NCI-H69 (cell line): ENCODE measurements around the gene CHPF2.

Source experiments
- DNase-seq: peaks from one replicate; lab custom pipeline; 2025; lab: John Stamatoyannopoulos, UW

Gene CHPF2

DNA sequence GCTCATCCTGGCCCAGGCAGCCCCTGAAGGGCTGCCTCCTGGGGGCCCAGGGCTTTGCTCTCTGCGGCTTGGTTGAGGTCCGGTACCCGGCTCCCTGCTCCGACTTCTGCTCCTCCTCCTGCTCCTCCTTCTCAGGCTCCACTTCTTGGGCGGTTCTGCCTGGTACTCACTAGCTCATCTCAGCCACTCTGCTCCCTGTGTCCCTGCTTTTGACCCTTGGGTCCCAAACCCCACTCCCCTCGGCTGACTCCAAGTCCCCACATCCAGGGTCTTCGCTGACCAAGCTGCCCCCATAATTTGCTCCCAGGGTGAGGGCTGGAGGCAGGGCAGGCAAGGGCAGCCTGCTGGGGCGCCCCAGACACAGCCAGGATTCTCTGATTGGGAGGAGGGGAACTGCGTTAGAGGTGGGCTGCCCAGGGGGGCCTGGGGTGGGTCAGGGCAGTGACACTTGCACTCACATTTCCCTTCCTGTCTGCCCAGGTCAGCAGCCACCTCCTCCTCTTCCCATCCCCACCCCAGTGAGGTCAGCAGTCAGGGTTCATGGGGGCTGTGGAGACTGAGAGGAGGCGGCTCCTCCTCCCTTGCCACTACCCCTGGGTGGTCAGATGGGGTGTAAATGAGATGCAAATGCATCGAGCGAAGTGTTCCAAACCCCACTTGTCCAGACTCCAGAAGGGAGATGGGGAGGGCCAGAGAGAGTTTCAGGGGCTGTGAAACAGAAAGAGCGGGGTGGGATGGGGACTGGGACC, 14.0 kb downstream of the CHPF2 start:
- no peak for DNase-seq

DNA sequence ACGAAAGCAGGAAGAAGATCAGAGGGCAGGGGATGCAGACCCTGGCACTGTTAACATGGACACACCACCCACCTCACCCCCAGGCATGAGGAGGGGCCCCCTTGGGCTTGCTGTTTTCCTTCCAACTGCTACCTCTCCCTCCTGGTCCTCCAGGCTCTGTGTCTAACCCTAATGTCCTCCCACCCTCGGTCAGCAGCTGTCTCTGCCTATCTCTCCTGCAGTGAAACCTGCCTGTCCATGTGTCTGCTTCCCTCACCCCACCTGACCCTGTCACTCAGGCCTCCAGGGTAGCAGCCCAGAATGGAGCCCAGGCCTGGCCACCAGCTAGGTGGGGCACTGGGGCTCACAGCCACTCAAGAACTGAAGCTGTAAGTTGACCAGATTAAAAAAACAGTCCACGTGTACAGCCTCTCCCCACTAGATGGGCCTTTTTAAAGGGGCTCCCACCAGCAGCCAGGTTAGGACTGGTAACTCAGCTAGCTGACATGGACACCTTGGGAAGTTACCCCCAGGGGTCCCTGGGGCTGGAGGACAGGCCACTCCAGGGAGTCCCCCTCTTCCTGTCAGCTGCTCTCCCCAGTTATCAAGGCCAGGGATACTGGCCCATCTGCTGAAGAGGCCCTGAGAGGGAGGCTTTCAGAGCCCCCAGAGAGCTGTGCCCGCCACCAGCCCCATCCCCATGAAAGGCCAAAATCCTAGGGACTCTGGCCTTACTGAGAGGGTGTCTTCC, 14.7 kb downstream of the CHPF2 start:
- no peak for DNase-seq

DNA sequence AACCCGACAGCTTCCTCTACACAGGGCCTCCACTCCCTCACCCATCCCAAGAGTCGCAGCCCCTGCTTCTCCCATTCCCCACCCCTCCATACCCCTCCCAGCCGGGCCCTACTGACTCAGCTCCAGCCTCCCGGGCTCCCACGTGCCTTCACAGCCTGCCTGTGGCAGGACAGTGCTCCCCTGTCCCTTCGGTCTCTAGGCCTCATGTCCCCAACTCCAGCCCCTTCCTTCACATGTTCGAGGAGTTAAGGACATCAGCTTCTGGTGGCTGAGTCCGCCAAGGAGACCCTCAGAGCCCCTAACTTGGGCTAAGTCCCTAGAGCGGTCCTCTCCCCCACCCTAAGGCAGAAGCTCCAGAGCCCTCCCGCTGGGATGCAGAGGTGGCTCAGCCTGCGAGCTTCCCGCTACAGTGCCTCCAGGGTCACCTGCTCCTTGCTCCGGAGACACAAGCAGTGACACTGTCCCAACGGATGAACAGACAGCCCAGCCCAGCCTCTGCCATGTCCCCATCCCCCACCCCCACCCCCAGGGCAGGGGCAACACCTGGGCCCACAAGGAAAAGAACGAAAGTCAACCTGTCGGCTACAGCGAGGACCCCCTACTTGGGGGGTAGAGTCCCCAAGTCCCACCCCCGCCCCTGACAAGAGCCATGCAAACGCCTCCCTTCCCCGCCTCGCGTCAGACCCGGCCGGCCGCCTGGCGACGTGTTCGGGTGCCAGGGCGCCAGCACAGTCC, 15.5 kb downstream of the CHPF2 start:
- peak; percentile 26 for DNase-seq

DNA sequence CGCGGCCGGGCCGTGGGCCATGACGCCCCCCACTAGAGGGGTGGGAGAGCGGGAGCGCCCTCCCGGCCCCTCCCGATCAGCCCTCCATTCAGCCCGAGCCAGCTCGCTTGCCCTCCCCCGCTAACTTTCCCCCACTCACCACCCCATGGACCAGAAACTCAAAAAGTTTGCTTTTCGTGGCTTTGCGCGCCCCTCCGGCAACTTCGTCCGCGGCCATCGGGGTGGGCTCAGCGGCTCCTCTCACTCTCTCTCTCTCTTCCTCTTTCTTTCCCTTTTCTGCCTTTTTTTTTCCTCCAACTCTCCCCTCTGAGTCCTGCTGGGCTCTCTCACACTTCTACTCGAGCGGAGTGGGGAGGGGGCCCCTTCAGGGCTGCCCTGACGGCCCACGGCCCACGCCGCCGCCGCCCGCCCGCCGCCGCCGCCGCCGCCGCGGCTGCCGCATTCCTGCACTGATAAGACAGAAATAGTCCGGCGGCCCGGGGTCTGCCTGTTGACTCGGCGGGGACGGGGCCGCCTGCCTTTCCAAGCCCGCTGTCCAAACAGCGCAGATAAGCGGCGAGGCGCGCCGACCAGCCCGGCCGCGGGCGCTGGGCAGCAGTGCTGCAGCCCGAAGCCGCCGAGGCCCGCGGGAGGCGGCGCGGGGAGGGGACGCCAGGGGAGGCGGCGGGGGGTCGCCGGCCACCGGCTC, 16.2 kb downstream of the CHPF2 start, which contains the start of gene SMARCD3:
SMARCD3 (minus strand) TSS at position 349 of the 688 bp plus-strand sequence; CDS start at position 217, 132 bp downstream.
- DNase-seq, result peak; percentile 77

DNA sequence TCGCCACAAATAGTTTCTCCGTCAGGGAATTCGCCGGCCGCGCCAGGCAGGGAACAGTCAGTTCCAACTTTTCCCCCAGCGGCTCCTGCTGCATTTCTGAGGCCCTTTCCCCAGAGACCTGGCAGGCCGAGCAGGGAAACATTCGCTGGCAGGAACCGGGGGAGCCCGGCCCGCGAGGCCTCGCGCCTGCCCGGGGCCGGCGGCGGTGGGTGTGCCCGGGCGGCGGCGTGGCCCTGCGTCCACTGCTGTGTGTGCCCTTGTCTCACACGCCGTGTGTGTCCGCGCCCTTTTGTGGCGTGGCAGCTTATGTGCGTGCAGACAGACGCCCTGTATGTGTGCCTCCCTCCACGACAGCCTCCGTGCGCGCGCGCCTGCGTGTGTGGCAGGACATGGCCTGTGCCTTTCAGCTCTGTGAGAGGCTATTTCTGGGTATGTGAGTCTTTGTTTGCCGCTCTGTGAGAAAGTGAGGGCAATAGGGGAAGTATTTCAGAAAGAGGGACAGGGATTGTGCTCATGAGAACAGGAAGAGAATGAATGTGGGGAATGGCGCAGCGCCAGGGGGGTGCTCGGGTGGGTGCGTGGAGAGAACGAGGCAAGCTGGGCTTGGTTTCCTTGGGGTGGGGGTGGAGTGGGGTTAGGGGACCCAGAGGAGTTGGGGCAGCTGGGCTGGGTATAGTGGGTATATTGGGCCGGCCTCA, 16.9 kb downstream of the CHPF2 start:
- peak; percentile 67 for DNase-seq

DNA sequence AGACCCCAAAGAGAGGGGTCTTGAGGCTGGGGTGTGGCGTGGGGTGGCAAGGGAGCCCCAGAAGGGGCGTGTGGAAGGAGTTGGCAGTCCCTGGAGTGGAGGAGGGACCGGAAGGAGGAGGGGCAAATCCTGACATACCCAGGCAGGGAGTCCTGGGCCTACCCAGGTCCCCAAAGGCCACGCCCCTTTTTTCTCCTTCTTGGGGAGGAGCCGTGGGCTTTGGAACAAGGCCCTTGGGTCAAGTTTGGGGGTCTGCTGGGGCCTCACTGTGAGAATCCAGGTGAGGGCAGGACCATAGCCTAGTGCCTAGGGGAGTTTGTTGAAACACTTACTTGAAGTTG, 17.4 kb downstream of the CHPF2 start:
- peak; percentile 25 for DNase-seq

DNA sequence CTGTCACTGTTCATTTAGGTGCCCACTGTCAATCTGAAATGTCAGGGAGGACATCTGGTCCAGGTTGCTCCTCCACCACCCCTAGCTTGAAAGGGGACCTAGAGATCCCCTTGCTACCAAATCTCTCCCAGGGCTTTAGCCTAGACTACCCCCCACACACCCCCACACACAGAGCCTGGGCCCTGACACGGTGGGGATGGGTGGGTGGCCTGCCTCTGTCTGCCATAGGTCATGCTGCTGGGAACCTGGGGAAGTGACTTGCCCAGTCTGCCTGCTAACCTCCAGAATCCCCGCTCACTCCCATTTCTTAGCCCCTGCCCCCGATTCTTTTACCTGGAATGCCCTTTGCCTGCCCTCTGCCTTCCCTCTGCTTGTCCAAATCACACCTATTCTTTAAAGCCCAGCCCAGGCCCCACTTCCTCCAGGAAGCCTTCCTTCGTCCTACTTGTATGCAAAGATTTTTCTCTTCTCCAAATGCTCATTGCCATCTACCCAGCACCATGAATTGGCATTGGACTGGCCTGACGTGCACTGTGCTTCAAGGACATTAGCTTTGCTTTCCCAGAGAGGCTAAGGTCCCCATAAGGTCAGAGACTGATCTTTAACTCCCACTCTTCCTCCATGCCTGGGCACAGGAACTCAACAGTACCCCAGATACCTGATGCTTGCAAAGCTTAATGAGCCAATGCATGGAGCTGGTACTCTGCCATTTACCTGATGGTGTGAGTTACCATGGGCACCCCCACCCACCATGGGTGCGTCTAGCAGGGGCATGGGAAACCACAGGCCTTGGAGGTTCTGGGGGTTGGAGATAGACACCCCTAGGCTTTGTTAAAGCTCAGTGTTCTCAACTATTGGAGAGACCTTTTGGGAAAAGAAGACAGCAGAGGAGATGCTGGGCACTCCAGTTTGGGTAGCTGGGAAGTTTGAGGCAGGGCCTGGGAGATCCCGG, 18.2 kb downstream of the CHPF2 start:
- DNase-seq, result no peak

DNA sequence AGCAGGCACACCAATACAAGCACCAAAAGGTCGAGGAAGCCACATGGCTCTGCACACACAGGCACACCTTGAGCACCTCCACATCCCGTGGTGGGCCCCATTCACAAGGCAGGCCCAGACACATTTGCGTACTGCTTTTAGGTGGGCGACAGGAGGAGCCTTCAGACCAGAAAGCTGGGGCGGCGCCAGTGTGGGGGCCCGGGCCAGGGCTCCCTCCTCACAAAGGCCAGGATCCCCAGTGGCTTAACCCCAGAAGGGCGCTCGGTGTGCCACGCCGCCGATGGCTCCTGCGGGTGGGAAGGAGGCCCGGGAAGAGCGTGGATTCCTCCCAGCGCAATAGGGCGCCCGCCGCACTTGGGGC, 19.0 kb downstream of the CHPF2 start:
- peak; percentile 43 for DNase-seq

DNA sequence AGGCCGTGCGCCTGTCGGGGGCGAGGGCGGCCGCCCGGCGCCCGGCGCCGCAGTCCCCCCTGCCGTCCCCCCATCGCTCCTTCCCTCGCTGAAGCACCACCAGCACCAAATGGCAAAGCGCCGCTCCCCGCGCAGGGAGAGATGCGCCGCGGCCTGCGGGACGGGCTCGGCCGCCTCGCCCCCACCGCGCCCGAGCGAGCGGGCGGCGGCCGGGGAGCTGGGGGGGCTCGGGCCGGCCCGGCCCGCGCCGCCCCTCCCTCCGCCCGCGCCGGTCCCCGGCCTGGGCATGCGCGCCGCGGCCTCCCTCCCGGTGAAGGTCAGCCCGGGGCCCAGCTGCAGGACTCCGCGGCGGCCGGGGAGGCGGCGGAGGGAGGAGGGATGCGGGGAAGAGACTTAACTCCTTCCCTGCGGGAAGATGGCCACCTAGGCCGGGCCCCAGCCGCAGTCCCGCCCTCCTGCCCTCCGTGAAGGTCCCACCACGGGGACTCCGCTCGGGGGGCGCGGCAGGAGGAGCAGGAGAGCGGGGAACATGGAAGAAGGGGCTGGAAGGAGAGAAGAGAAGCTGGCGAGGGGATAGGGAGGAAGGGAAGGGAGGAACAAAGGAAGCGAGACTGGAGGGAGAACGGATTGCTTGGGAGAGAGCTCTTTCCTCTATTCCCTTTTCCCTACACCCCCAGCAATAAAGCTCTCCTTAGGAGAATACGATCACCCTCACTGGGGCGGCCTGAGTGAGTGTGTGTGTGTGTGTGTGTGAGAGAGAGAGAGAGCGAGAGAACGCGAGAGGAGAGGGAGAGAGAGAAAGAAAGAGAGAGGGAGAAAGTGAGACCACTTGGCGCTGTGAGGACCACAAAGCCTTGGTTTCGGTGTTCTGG, 19.6 kb downstream of the CHPF2 start:
- peak; percentile 85 for DNase-seq

DNA sequence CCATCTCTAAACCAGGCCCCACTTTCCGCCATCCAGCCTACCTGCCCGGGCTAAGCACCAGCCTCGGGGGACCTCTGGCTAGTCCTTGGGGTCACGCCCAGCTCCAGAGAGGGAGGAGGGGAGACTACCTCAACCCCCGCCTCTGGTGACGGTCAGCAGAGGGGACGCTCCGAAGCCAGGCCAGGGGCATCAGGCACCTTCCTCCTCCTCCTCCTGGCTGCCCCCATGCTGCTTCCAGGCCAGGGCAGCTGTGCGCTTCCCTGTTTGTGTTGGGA, 20.2 kb downstream of the CHPF2 start:
- DNase-seq, result no peak

DNA sequence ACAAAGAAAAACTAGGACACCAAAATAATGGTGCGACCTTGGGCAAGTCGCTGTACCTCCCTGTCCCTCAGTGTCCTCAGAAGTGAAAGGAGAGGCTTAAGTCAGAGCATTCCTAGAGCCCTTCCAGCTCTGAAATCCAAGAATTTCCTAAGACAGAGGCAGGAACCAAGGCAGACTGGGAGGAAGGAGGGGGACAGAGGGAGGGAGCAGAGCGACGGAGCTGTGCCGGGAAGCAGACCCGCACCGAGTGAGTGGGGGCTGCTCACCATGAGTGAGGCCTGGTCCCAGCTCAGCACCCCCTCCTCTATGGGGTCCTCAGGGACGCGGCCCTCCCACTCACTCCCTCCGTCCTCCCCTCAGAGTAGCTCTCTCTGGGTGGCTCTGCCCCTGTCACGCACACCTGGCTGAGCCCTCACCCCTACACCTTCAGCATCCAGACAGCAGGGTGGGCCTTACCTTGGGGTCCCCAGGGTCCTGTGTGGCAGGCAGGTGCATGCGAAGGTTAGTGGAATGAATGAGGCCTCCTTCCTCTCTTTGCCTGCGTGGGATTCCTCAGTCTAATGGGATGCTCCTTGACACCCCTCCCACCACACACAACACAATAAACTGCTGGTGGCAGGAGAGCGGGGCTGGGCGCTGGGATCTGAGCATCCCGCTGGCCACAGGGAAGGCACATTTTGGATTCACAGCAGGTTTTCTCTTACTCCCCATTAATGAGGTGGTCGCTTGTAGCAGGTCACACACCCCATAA, 20.9 kb downstream of the CHPF2 start:
- DNase-seq, result no peak

DNA sequence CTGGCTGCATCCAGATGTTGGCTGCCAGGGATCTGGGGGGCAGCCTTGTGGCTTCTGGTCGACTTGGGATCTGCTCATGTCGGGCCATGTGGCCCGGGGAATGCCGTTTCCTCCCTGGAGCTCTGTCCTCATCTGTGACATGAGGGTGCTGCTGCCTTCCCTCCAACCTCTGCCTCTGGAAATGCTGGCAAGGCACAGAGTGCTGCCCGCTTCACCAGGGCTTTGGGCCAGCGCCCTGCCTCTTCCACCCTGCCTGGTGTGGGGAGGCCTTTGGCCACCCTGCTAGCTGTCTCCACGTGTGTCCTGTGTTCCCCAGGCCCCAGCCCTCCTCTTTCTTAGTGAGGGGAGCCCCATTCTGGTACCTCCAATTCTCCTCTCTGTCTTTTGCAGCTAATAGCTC, 22.0 kb downstream of the CHPF2 start:
- no peak for DNase-seq

DNA sequence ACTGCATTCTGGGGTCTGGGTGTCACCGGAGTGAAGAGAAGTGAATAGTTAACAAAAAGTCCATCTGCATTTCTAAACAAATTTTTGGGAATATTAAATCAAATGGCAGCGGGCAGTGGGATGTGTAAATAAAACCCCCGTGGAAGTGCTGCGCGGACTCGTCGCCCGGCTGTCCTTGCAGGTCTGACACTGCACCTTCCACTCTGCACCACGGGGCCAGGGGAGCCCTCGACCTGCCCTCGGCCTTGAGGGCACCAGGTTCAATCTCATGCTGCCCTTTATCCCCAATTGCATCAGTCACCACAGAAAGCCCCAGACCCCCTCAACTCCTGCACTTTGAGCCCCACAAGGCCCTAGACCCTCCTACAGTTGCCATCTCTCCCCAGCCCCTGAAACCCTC, 22.6 kb downstream of the CHPF2 start:
- no peak for DNase-seq

DNA sequence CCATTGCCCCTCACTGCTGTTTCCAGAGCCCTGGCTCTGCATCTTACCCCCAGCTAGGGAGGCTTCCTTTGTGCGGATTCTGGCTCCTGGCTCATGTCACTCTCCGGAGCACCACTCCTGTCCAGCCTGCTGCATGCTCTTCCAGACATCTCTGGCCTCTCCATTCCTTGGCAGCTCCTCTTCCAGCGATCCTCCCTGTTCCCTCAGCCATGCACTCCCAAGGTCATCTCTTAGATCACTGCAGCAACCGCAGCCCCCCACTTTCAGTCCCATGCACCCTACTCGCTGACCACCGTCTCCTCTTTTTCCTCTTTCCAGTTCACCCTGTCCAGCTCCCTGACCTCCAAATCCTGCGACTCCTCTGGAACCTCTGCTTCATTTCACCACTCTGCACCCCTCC, 23.1 kb downstream of the CHPF2 start:
- DNase-seq, result no peak

DNA sequence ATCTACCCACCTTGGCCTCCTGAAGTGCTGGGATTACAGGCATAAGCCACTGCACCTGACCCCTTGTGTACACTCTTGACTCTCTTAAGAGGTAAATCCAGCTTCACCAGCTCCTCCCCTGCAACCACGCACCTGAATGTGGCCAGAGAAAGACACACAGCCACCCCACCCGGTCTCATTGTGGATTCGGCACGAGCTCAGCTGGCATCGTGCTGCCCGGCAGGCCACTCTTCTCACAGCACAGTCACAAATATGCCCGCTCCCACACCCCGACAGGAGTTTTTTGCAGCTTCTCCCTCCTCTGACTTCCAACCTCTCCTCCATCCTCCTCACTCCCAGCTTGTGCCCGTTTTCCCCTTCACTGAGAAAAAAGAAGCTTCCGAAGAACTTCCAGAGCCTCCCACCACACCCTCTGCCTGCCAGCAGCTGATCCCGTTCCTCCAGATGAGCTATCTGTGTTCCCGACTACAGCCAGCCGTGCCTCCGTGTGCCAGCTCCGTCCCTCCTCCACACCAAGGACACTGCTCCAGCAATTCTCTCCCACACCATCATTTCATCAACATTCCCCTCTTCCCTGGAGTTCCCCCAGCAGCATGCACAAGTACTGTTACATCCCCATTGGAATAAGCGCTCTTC, 24.2 kb downstream of the CHPF2 start:
- no peak for DNase-seq

DNA sequence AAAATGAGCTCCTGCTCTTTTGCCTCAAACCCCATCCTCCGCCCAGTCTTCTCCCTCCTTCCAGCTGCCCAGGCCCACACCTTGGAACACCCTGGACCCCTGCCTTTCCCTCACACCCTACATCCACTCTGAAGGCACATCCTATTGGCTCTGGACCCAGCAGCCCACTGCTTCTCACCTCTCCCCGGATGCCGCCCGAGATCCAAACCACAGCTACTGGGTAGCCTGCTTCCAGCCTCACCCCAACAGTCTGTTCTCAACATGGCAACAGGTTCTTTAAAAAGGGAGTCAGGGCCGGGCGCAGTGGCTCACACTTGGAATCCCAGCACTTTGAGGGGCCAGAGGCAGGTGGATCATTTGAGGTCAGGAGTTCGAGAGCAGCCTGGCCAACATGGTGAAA, 25.7 kb downstream of the CHPF2 start:
- no peak for DNase-seq

DNA sequence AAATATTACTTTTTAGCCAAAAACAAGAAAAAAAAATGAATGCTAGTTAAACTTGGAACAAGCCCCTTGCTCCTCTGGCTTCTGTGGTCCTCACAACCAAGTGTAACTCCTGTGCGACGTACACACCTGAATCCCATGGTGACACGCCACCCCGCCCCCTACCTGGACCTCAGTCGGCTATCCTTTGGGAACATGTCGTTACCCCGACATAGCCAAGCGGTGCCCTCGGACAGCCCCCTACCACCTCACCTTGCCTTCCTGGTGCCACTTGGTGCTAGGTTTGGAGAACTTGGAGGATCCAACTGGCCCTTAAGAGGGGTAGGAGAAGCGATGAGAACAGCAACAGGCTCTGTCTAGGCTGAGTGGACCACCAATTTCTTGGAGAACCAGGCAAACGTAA, 28.2 kb downstream of the CHPF2 start:
- no peak for DNase-seq

DNA sequence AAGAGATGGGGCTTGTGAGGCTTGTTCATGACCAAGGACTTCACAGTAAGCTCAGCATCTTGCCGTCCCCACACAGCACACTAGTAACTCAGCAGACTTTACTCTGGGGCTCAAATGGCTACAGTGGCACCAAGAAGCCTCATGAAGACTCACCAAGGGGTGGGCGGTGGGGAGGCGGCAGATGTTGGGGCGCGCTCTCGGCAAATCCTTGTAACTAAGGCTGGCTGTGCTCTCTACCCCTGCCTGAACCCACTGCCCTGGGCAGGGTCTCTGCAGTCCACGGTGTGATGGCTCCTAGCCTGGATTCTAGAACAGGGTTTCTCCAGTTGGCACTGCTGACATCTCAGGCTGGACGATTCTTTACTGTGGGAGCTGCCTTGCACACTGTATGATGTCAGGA, 28.6 kb downstream of the CHPF2 start:
- DNase-seq, result no peak

DNA sequence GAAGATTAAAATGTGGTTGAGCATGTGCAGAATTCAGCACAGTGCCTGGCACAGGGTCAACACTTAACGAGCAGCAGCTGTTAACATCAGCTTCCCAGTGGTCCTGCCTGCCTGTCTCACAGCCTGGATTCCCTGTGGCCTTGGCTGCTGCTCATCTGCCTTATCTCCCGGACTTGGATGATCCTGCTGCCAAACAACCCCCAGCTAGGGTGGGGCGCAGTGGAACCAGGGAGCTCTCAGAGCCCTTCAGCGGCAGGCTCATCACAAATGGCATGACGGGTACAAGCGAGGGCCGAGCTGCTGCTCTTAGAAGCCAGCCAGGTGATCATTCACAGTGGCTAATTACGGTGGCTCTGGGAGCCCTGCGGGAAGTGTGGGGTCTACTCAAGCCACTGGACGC, 29.2 kb downstream of the CHPF2 start:
- peak; percentile 21 for DNase-seq
